H1 (cell line): ENCODE results near the gene KCTD19.

Experiments
- SAP30 ChIP-seq: fragments of 300-600 bp; sonication (generic); IDR thresholded peaks from 2 replicates; pipeline ENCODE4 v1.7.1; 2012; ENCODE audit warnings: low read length, moderate library complexity, mild to moderate bottlenecking, inconsistent platforms; ENCODE audit not compliant: insufficient read depth, insufficient replicate concordance
- TF ChIP-seq, protein P1 (sequence below), 3 experiments: IDR thresholded peaks; 1 replicate in 2 of 3; 2 replicates in 1 of 3; pipeline versions ENCODE4 v1.5.1 to v1.6.1; 2011; ENCODE audit warnings: low read length in 3 of 3, mild to moderate bottlenecking in 3 of 3, inconsistent platforms in 2 of 3, low read depth in 1 of 3, moderate library complexity in 1 of 3; ENCODE audit not compliant: insufficient read depth in 1 of 3; ENCODE audit errors: control extremely low read depth in 1 of 3

DNA sequence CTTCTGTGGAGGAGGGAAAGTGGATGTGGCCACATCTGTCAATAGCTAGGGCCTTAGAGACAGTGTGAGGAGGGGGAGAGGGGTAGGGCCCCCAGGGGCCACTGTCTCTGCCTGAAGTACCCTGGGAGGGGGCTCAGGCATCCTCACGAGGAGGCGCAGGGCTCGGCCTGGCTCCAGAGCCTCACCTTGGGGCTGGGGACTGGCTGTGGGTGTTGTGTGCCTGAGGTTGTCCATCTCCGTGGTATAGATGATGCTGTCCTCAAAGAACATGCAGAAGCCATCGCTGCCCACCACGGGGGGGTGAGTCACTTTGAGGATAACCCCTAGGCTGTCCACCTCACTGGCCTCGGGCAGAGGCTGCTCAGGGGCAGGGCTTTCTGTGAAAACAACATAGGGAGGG lies 35.1 kb downstream of the KCTD19 start:
- TF ChIP-seq, protein P1, sequence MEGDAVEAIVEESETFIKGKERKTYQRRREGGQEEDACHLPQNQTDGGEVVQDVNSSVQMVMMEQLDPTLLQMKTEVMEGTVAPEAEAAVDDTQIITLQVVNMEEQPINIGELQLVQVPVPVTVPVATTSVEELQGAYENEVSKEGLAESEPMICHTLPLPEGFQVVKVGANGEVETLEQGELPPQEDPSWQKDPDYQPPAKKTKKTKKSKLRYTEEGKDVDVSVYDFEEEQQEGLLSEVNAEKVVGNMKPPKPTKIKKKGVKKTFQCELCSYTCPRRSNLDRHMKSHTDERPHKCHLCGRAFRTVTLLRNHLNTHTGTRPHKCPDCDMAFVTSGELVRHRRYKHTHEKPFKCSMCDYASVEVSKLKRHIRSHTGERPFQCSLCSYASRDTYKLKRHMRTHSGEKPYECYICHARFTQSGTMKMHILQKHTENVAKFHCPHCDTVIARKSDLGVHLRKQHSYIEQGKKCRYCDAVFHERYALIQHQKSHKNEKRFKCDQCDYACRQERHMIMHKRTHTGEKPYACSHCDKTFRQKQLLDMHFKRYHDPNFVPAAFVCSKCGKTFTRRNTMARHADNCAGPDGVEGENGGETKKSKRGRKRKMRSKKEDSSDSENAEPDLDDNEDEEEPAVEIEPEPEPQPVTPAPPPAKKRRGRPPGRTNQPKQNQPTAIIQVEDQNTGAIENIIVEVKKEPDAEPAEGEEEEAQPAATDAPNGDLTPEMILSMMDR (IDR thresholded peaks at IDR 0.05; ENCODE audit: control extremely low read depth in 1 of 3, insufficient read depth in 1 of 3, low read depth in 1 of 3, low read length in 3 of 3), result no peak
- no peak for TF ChIP-seq SAP30
